ENCODE data around the gene PIEZO2.

PIEZO2 gene

DNA sequence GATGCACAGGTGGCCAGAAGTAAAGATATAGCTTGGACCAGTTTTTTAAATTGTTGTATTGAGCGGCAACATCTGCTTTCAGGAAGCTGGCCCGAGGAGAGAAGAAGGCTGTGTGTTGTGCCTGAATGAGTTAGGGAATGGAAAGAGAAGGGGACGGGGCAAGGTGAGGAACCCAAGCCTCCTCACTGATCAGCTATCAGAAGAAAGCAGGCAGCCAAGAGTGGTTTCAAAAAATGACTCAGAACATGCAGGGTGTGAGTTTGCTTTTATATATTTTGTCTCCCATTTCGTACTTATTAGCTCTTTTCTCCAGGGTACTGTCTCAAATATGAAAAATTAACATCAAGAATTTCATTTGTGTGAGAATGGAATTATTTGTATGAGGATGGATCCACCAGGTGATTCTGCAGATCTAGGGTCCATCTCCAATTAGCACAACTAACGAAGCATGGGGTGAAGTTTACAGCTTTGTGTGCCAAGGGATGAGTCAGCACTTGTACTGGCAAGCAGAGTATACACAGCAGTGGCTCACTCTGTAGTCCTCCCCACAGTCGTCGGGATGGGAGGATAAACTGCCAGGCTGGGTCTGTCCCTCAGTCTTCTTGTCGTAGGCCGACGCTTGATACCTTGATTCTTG, 175.7 kb downstream of the PIEZO2 start:
- ATAC-seq = no peak
- no peak for TF ChIP-seq SNAI2 (CRISPR knock-in tag; IDR thresholded peaks at IDR 0.05)
- TF ChIP-seq TOX (CRISPR knock-in tag; IDR thresholded peaks at IDR 0.05; ENCODE audit: borderline replicate concordance) = no peak
- TF ChIP-seq, protein P1, sequence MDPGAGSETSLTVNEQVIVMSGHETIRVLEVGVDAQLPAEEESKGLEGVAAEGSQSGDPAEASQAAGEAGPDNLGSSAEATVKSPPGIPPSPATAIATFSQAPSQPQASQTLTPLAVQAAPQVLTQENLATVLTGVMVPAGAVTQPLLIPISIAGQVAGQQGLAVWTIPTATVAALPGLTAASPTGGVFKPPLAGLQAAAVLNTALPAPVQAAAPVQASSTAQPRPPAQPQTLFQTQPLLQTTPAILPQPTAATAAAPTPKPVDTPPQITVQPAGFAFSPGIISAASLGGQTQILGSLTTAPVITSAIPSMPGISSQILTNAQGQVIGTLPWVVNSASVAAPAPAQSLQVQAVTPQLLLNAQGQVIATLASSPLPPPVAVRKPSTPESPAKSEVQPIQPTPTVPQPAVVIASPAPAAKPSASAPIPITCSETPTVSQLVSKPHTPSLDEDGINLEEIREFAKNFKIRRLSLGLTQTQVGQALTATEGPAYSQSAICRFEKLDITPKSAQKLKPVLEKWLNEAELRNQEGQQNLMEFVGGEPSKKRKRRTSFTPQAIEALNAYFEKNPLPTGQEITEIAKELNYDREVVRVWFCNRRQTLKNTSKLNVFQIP (CRISPR knock-in tag; IDR thresholded peaks at IDR 0.05; ENCODE audit: borderline replicate concordance, low read depth) = no peak
- no peak for TF ChIP-seq ZFP30 (CRISPR knock-in tag; IDR thresholded peaks at IDR 0.05)
- no peak for TF ChIP-seq ZNF70 (CRISPR knock-in tag; IDR thresholded peaks at IDR 0.05)
- TF ChIP-seq CSDC2 (CRISPR knock-in tag; IDR thresholded peaks at IDR 0.05) = no peak
- no peak for TF ChIP-seq ARNTL (CRISPR knock-in tag; IDR thresholded peaks at IDR 0.05; ENCODE audit: borderline replicate concordance, low read depth)
- TF ChIP-seq PPARA (CRISPR knock-in tag; IDR thresholded peaks at IDR 0.05; ENCODE audit: borderline replicate concordance) = no peak
- TF ChIP-seq ESRRG (CRISPR knock-in tag; IDR thresholded peaks at IDR 0.05) = no peak
- TF ChIP-seq ZFP3 (CRISPR knock-in tag; IDR thresholded peaks at IDR 0.05) = no peak
- TF ChIP-seq CREB5 (CRISPR knock-in tag; IDR thresholded peaks at IDR 0.05; ENCODE audit: low read depth) = no peak
- TF ChIP-seq, protein P2, sequence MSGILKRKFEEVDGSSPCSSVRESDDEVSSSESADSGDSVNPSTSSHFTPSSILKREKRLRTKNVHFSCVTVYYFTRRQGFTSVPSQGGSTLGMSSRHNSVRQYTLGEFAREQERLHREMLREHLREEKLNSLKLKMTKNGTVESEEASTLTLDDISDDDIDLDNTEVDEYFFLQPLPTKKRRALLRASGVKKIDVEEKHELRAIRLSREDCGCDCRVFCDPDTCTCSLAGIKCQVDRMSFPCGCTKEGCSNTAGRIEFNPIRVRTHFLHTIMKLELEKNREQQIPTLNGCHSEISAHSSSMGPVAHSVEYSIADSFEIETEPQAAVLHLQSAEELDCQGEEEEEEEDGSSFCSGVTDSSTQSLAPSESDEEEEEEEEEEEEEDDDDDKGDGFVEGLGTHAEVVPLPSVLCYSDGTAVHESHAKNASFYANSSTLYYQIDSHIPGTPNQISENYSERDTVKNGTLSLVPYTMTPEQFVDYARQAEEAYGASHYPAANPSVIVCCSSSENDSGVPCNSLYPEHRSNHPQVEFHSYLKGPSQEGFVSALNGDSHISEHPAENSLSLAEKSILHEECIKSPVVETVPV (CRISPR knock-in tag; IDR thresholded peaks at IDR 0.05) = no peak
- TF ChIP-seq, protein P3, sequence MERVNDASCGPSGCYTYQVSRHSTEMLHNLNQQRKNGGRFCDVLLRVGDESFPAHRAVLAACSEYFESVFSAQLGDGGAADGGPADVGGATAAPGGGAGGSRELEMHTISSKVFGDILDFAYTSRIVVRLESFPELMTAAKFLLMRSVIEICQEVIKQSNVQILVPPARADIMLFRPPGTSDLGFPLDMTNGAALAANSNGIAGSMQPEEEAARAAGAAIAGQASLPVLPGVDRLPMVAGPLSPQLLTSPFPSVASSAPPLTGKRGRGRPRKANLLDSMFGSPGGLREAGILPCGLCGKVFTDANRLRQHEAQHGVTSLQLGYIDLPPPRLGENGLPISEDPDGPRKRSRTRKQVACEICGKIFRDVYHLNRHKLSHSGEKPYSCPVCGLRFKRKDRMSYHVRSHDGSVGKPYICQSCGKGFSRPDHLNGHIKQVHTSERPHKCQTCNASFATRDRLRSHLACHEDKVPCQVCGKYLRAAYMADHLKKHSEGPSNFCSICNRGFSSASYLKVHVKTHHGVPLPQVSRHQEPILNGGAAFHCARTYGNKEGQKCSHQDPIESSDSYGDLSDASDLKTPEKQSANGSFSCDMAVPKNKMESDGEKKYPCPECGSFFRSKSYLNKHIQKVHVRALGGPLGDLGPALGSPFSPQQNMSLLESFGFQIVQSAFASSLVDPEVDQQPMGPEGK (CRISPR knock-in tag; IDR thresholded peaks at IDR 0.05; ENCODE audit: borderline replicate concordance) = no peak
- no peak for TF ChIP-seq TCF4 (CRISPR knock-in tag; IDR thresholded peaks at IDR 0.05; ENCODE audit: borderline replicate concordance)
- TF ChIP-seq ZNF565 (CRISPR knock-in tag; conservative IDR thresholded peaks at IDR 0.05; ENCODE audit: low read depth) = no peak
- TF ChIP-seq RARB (CRISPR knock-in tag; IDR thresholded peaks at IDR 0.05) = no peak

DNA sequence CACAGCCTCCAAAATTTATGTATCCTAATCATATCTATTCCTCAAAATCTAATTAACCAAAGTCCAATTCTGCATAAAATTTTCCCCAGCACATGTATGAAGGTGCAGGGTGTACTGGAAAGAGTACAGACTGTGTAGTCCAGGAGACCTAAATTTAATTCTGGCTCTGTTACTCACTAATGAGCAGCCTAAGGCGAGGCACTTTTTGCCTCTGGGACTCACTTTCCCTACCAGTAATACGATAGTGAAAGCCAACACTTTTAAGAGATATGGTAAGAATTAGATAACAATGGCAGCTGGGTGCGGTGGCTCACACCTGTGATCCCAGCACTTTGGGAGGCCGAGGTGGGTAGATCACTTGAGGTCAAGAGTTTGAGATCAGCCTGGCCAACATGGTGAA, 177.7 kb downstream of the PIEZO2 start:
- no peak for TF ChIP-seq ISL1 (CRISPR knock-in tag; IDR thresholded peaks at IDR 0.05)
- no peak for TF ChIP-seq ZC3H10 (CRISPR knock-in tag; IDR thresholded peaks at IDR 0.05)
- TF ChIP-seq, protein P2 (CRISPR knock-in tag; IDR thresholded peaks at IDR 0.05) = no peak
- TF ChIP-seq ZFP3 (CRISPR knock-in tag; IDR thresholded peaks at IDR 0.05) = no peak
- TF ChIP-seq TOX (CRISPR knock-in tag; IDR thresholded peaks at IDR 0.05; ENCODE audit: borderline replicate concordance) = no peak
- no peak for TF ChIP-seq GLIS3 (CRISPR knock-in tag; IDR thresholded peaks at IDR 0.05)
- TF ChIP-seq TSHZ2 (CRISPR knock-in tag; IDR thresholded peaks at IDR 0.05) = no peak

More for the DNA sequence above, 177.7 kb downstream of the PIEZO2 start:
- ATAC-seq = no peak

Measured in SK-N-SH treated with all-trans-retinoic acid at 6 μM for 48 hours (cell line).